Lung (tissue), 12 donors: ENCODE measurements around the gene FER. TPM values are rescaled to one million over a fixed set of nuclear protein-coding genes. Genes with fewer than 3 reads are reported as not detected.
"Not testable (repeated sequence)": the region's sequence is repeated elsewhere in the genome, so short reads cannot be mapped to it uniquely, and the experiment has no call there.

Source experiments
- ATAC-seq: fragments of 200-7000 bp; cut with Tn5 transposase; one replicate; pipeline ENCODE4 v1.9.1; 2020; ENCODE audit warnings: moderate number of reproducible peaks; ENCODE audit not compliant: insufficient read depth, low FRiP score
- DNase-seq, 3 donors: peaks; one replicate each; pipeline ENCODE4 v3.0.0-alpha.2; 2013 to 2017
- H3K27ac ChIP-seq, 2 donors: one replicate each; pipeline ENCODE4 v1.5.1; 2013; ENCODE audit warnings: mild to moderate bottlenecking in 2 of 2, moderate library complexity in 2 of 2, control low read depth in 1 of 2, inconsistent platforms in 1 of 2, low read depth in 1 of 2, low read length in 1 of 2
- H3K27me3 ChIP-seq, 3 donors: one replicate each; pipeline ENCODE4 v1.5.1; 2013; ENCODE audit warnings: low read length in 2 of 3; ENCODE audit not compliant: control insufficient read depth in 3 of 3, insufficient read depth in 3 of 3
- H3K36me3 ChIP-seq, 4 donors: one replicate each; pipeline ENCODE4 v1.5.1; 2013; ENCODE audit warnings: low read length in 4 of 4, mild to moderate bottlenecking in 1 of 4, moderate library complexity in 1 of 4; ENCODE audit not compliant: control insufficient read depth in 4 of 4, insufficient read depth in 4 of 4
- H3K4me1 ChIP-seq, 5 donors: one replicate each; pipeline ENCODE4 v1.5.1; 2013; ENCODE audit warnings: low read length in 5 of 5, mild to moderate bottlenecking in 2 of 5, moderate library complexity in 1 of 5; ENCODE audit not compliant: control insufficient read depth in 5 of 5, insufficient read depth in 5 of 5
- H3K4me3 ChIP-seq: one replicate; pipeline ENCODE4 v1.5.1; 2013; ENCODE audit warnings: mild to moderate bottlenecking, control low read depth, moderate library complexity
- H3K9ac ChIP-seq, 2 donors: one replicate each; pipeline ENCODE4 v1.5.1; 2013; ENCODE audit warnings: low read length in 2 of 2, control low read depth in 1 of 2; ENCODE audit not compliant: insufficient read depth in 1 of 2
- H3K9me3 ChIP-seq, 4 donors: one replicate each; pipeline ENCODE4 v1.5.1; 2013; ENCODE audit warnings: low read length in 3 of 4, mild to moderate bottlenecking in 1 of 4, moderate library complexity in 1 of 4; ENCODE audit not compliant: control insufficient read depth in 4 of 4, insufficient read depth in 3 of 4
- CTCF ChIP-seq: IDR thresholded peaks from 2 replicates; pipeline ENCODE4 v1.5.1; 2012; ENCODE audit warnings: mild to moderate bottlenecking; ENCODE audit errors: control extremely low read depth, extremely low read depth
- WGBS, 2 donors: extraction: QIAGEN DNeasy Blood & Tissue Kit; methylation state at CpG; one replicate each; pipeline ENCODE4 v1.1.7; 2013; 5-methylcytosine and 5-hydroxymethylcytosine counted together
- polyA plus RNA-seq, 2 donors: library from polyadenylated mRNA; stranded (reverse); fragments of 200-250 nt; gene quantifications; one replicate each; pipeline ENCODE4 v1.2.1, GENCODE V29; 2013
- total RNA-seq, 2 donors: library from RNA; depleted of rRNA in 1 of 2; stranded (reverse); fragments of >200 nt in 1 of 2; gene quantifications; one replicate each; pipeline ENCODE4 v1.2.1, GENCODE V29; 2014 to 2021
- donor health status: control.
- donor health status: control.
- donor health status: Bipolar disorder and iron deficiency.
- donor health status: healthy.
- donor health status: DM: yes; HTN: yes; CAD: no.

FER gene
- total and polyA plus RNA-seq, 4 donors = 2.6 to 88.6 (median 12.2) TPM

GRCh38 chr5:109049565-109049964, 301.9 kb downstream of the FER start:
- Histone ChIP-seq H3K4me3 (no peak overlapping the region), H3K27me3 (no peaks in the 10 kb centered on the region), H3K27ac (no peak overlapping the region), H3K9ac (no peak overlapping the region), H3K9me3 (peaks cover 0 to 2% (median 0%) of the 10 kb centered on the region in 4 donors), H3K36me3 (peaks cover 3 to 6% (median 5%) of the 10 kb centered on the region in 4 donors), H3K4me1 (peaks cover 0 to 16% (median 0%) of the 10 kb centered on the region in 5 donors)
- TF ChIP-seq CTCF = no peak
- 71 to 80% methylated on average over 1 of the region's 1 CpG for WGBS, 2 donors
- ATAC-seq (no peak), DNase-seq (no peak)

- H3K4me1 ChIP-seq = peaks cover 0 to 16% (median 0%) of the 10 kb centered on the region in 5 donors
- H3K27me3 ChIP-seq, H3K4me3 ChIP-seq, ATAC-seq, H3K9ac ChIP-seq, H3K27ac ChIP-seq, H3K36me3 ChIP-seq, H3K9me3 ChIP-seq: not testable (repeated sequence)
- WGBS, 2 donors = 58 to 92% methylated on average over 1 of the region's 1 CpG
- DNase-seq = peak in 2 of 3 donors; percentile 17 to 44
Measured at GRCh38 chr5:109050321-109050720, 302.6 kb downstream of the FER start.

- H3K36me3 ChIP-seq, H3K9ac ChIP-seq, H3K27me3 ChIP-seq, DNase-seq, H3K4me3 ChIP-seq, H3K9me3 ChIP-seq, H3K27ac ChIP-seq: not testable (repeated sequence)
- 81 to 90% methylated on average over 5 of the region's 5 CpGs for WGBS, 2 donors
- peaks cover 0 to 12% (median 0%) of the 10 kb centered on the region in 5 donors for H3K4me1 ChIP-seq
- ATAC-seq = peak; percentile 19
Measured at GRCh38 chr5:109052216-109052615, 304.5 kb downstream of the FER start.

- no peak for TF ChIP-seq CTCF
- Histone ChIP-seq H3K36me3 (peaks cover 3 to 6% (median 5%) of the 10 kb centered on the region in 4 donors), H3K9me3 (peaks cover 0 to 2% (median 0%) of the 10 kb centered on the region in 4 donors), H3K27me3 (no peaks in the 10 kb centered on the region), H3K4me1 (peaks cover 0 to 10% (median 0%) of the 10 kb centered on the region in 5 donors), H3K4me3 (no peak overlapping the region), H3K9ac (no peak overlapping the region), H3K27ac (no peak overlapping the region)
- DNase-seq (peak in 2 of 3 donors; percentile 78 to 87), ATAC-seq (no peak)
- 67 to 74% methylated on average over 4 of the region's 4 CpGs for WGBS, 2 donors
Measured at GRCh38 chr5:109053995-109054417, 306.3 kb downstream of the FER start.
